Glomerular endothelial cell (primary cell): ENCODE data around the gene PLCB4. TPM values are rescaled to one million over a fixed set of nuclear protein-coding genes. Genes with fewer than 3 reads are reported as not detected.
"Not testable (repeated sequence)": the region's sequence is repeated elsewhere in the genome, so short reads cannot be mapped to it uniquely, and the experiment has no call there.

ENCODE experiments used
- DNase-seq: peaks from one replicate; pipeline ENCODE4 v3.0.0-alpha.2; 2011; ENCODE audit warnings: low read depth, low spot score; ENCODE audit errors: extremely low read depth
- total RNA-seq: library from RNA; depleted of rRNA; stranded (reverse); fragments of >200 nt; gene quantifications from 2 replicates; pipeline ENCODE4 v1.2.3, GENCODE V29; 2015

Gene PLCB4
- total RNA-seq, 1 donor from 2014 or later, result 4.3 TPM

GRCh38 chr20:9348747-9349146 is 279.9 kb downstream of the PLCB4 start:
- no peak for DNase-seq

GRCh38 chr20:9349249-9349648 is 280.4 kb downstream of the PLCB4 start:
- DNase-seq, result no peak

- DNase-seq, result no peak
Measured at GRCh38 chr20:9352739-9353138, 283.9 kb downstream of the PLCB4 start.

GRCh38 chr20:9353180-9353915 is 284.5 kb downstream of the PLCB4 start:
- no peak for DNase-seq

- DNase-seq, result no peak
Measured at GRCh38 chr20:9353916-9354276, 285.0 kb downstream of the PLCB4 start.

- DNase-seq, result no peak
Measured at GRCh38 chr20:9354579-9354978, 285.7 kb downstream of the PLCB4 start.

- no peak for DNase-seq
Measured at GRCh38 chr20:9358001-9358400, 289.1 kb downstream of the PLCB4 start.

- DNase-seq, result peak; percentile 42
Measured at GRCh38 chr20:9359561-9360308, 290.8 kb downstream of the PLCB4 start.

GRCh38 chr20:9360431-9360830 is 291.5 kb downstream of the PLCB4 start:
- DNase-seq, result no peak

GRCh38 chr20:9363673-9364072 is 294.8 kb downstream of the PLCB4 start:
- no peak for DNase-seq

- no peak for DNase-seq
Measured at GRCh38 chr20:9367328-9367727, 298.4 kb downstream of the PLCB4 start.

GRCh38 chr20:9367746-9368145 is 298.9 kb downstream of the PLCB4 start:
- no peak for DNase-seq

- no peak for DNase-seq
Measured at GRCh38 chr20:9368893-9369292, 300.0 kb downstream of the PLCB4 start.

GRCh38 chr20:9369557-9369956 is 300.7 kb downstream of the PLCB4 start:
- no peak for DNase-seq

GRCh38 chr20:9374072-9374471 is 305.2 kb downstream of the PLCB4 start:
- no peak for DNase-seq

GRCh38 chr20:9374480-9374879 is 305.6 kb downstream of the PLCB4 start:
- no peak for DNase-seq

- no peak for DNase-seq
Measured at GRCh38 chr20:9375221-9375681, 306.4 kb downstream of the PLCB4 start.

- DNase-seq, result no peak
Measured at GRCh38 chr20:9377007-9377406, 308.1 kb downstream of the PLCB4 start.

- DNase-seq, result not testable (repeated sequence)
Measured at GRCh38 chr20:9385345-9386310, 316.7 kb downstream of the PLCB4 start.

GRCh38 chr20:9388160-9388812 is 319.4 kb downstream of the PLCB4 start:
- no peak for DNase-seq

- DNase-seq, result no peak
Measured at GRCh38 chr20:9388813-9389161, 319.9 kb downstream of the PLCB4 start.
